ENCODE data around the gene RALGAPA2.

The RALGAPA2 gene

GRCh38 chr20:20455926-20456325 is 256.5 kb downstream of the RALGAPA2 start:
- H3K79me2 ChIP-seq (ENCODE audit: insufficient read depth, low read length), result no peaks in the 10 kb centered on the region
- H3K36me3 ChIP-seq (ENCODE audit: low read length), result no peaks in the 10 kb centered on the region
- no peaks in the 10 kb centered on the region for H3K9me2 ChIP-seq (replicated peaks; ENCODE audit: insufficient read depth, low read length)
- TF ChIP-seq CTCF (IDR thresholded peaks at IDR 0.05; ENCODE audit: insufficient read depth, low read length, poor library complexity, severe bottlenecking) (no peak), EZH2phosphoT487 (conservative IDR thresholded peaks at IDR 0.05; ENCODE audit: low read length) (no peak)
- H3K27me3 ChIP-seq (ENCODE audit: low read length), result no peaks in the 10 kb centered on the region
- no peak overlapping the region for H3K9ac ChIP-seq (ENCODE audit: low read length)
- no peak overlapping the region for H2AFZ ChIP-seq (ENCODE audit: low read depth, low read length, severe bottlenecking)
- no peak overlapping the region for H3K4me2 ChIP-seq (ENCODE audit: low read depth, low read length, poor library complexity, severe bottlenecking)
- H4K20me1 ChIP-seq (ENCODE audit: low read depth, low read length), result no peaks in the 10 kb centered on the region
- no peaks in the 10 kb centered on the region for H3K9me3 ChIP-seq (ENCODE audit: insufficient read depth, low read length)
- no peak overlapping the region for H3K27ac ChIP-seq (ENCODE audit: low read depth, low read length)
- no peak overlapping the region for H3K4me3 ChIP-seq (ENCODE audit: insufficient read depth, low read length, poor library complexity, severe bottlenecking)
- no peaks in the 10 kb centered on the region for H3F3A ChIP-seq (ENCODE audit: insufficient read depth)

GRCh38 chr20:20454850-20455627 is 257.4 kb downstream of the RALGAPA2 start:
- Histone ChIP-seq H3K27ac (ENCODE audit: low read depth, low read length) (no peak overlapping the region), H3K9ac (ENCODE audit: low read length) (no peak overlapping the region), H3K36me3 (ENCODE audit: low read length) (no peaks in the 10 kb centered on the region), H3K79me2 (ENCODE audit: insufficient read depth, low read length) (no peaks in the 10 kb centered on the region), H3K27me3 (ENCODE audit: low read length) (no peaks in the 10 kb centered on the region), H3K4me2 (ENCODE audit: low read depth, low read length, poor library complexity, severe bottlenecking) (no peak overlapping the region), H3K9me3 (ENCODE audit: insufficient read depth, low read length) (no peaks in the 10 kb centered on the region), H3F3A (ENCODE audit: insufficient read depth) (no peaks in the 10 kb centered on the region), H4K20me1 (ENCODE audit: low read depth, low read length) (no peaks in the 10 kb centered on the region), H3K4me3 (ENCODE audit: insufficient read depth, low read length, poor library complexity, severe bottlenecking) (no peak overlapping the region), H3K9me2 (replicated peaks; ENCODE audit: insufficient read depth, low read length) (no peaks in the 10 kb centered on the region), H2AFZ (ENCODE audit: low read depth, low read length, severe bottlenecking) (no peak overlapping the region)
- no peak for TF ChIP-seq CTCF (IDR thresholded peaks at IDR 0.05; ENCODE audit: insufficient read depth, low read length, poor library complexity, severe bottlenecking)

GRCh38 chr20:20454367-20454766 is 258.1 kb downstream of the RALGAPA2 start:
- no peaks in the 10 kb centered on the region for H3K9me3 ChIP-seq (ENCODE audit: insufficient read depth, low read length)
- no peaks in the 10 kb centered on the region for H3K27me3 ChIP-seq (ENCODE audit: low read length)
- H3K9me2 ChIP-seq (replicated peaks; ENCODE audit: insufficient read depth, low read length), result no peaks in the 10 kb centered on the region
- no peaks in the 10 kb centered on the region for H3F3A ChIP-seq (ENCODE audit: insufficient read depth)
- no peak overlapping the region for H3K27ac ChIP-seq (ENCODE audit: low read depth, low read length)
- no peak overlapping the region for H3K9ac ChIP-seq (ENCODE audit: low read length)
- no peak overlapping the region for H3K4me2 ChIP-seq (ENCODE audit: low read depth, low read length, poor library complexity, severe bottlenecking)
- H3K4me3 ChIP-seq (ENCODE audit: insufficient read depth, low read length, poor library complexity, severe bottlenecking), result no peak overlapping the region
- TF ChIP-seq CTCF (IDR thresholded peaks at IDR 0.05; ENCODE audit: insufficient read depth, low read length, poor library complexity, severe bottlenecking) (no peak), EZH2phosphoT487 (conservative IDR thresholded peaks at IDR 0.05; ENCODE audit: low read length) (no peak)
- no peaks in the 10 kb centered on the region for H4K20me1 ChIP-seq (ENCODE audit: low read depth, low read length)
- no peaks in the 10 kb centered on the region for H3K79me2 ChIP-seq (ENCODE audit: insufficient read depth, low read length)
- no peaks in the 10 kb centered on the region for H3K36me3 ChIP-seq (ENCODE audit: low read length)
- no peak overlapping the region for H2AFZ ChIP-seq (ENCODE audit: low read depth, low read length, severe bottlenecking)
